GM23338 (cell line): ENCODE data around the gene PDE4D. TPM values are rescaled to one million over a fixed set of nuclear protein-coding genes. Genes with fewer than 3 reads are reported as not detected.

Experiments used
- ATAC-seq: fragments of 200-7000 bp; cut with Tn5 transposase; 3 replicates; pipeline ENCODE4 v1.9.1; 2020
- DNase-seq: peaks from one replicate; pipeline ENCODE4 v3.0.0-alpha.2; 2015; ENCODE audit warnings: low spot score
- H2AFZ ChIP-seq: fragments of 200-600 bp; sonication (generic); 2 replicates; pipeline ENCODE4 v1.8.0; 2016; ENCODE audit warnings: antibody characterized with exemption, mild to moderate bottlenecking, moderate library complexity
- H3F3A ChIP-seq: fragments of 200-600 bp; sonication (generic); replicated peaks from 2 replicates; pipeline ENCODE4 v1.8.0; 2017; ENCODE audit warnings: antibody characterized with exemption, mixed run types, low read depth
- H3K27ac ChIP-seq: fragments of 200-600 bp; sonication (generic); 2 replicates; pipeline ENCODE4 v1.6.1; 2016; ENCODE audit warnings: low read depth
- H3K27me3 ChIP-seq: fragments of 200-600 bp; sonication (generic); 2 replicates; pipeline ENCODE4 v1.8.0; 2016; ENCODE audit warnings: mild to moderate bottlenecking, mixed run types, moderate library complexity; ENCODE audit not compliant: insufficient read depth
- H3K36me3 ChIP-seq: fragments of 200-600 bp; sonication (generic); 2 replicates; pipeline ENCODE4 v1.8.0; 2016; ENCODE audit warnings: mild to moderate bottlenecking; ENCODE audit not compliant: insufficient read depth
- H3K4me1 ChIP-seq: fragments of 200-600 bp; sonication (generic); 2 replicates; pipeline ENCODE4 v1.8.0; 2016; ENCODE audit warnings: mild to moderate bottlenecking, moderate library complexity; ENCODE audit not compliant: insufficient read depth
- H3K4me2 ChIP-seq: fragments of 200-600 bp; sonication (generic); 2 replicates; pipeline ENCODE4 v1.7.1; 2017; ENCODE audit warnings: mixed run types
- H3K4me3 ChIP-seq: fragments of 200-600 bp; sonication (generic); 2 replicates; pipeline ENCODE4 v1.6.1; 2016; ENCODE audit warnings: mixed run types
- H3K79me2 ChIP-seq: fragments of 200-600 bp; sonication (generic); replicated peaks from 2 replicates; pipeline ENCODE4 v1.8.0; 2017; ENCODE audit warnings: mild to moderate bottlenecking; ENCODE audit not compliant: insufficient read depth
- H3K9me2 ChIP-seq: fragments of 200-600 bp; sonication (generic); 2 replicates; pipeline ENCODE4 v1.8.0; 2017; ENCODE audit not compliant: insufficient read depth
- H4K20me1 ChIP-seq: fragments of 200-600 bp; sonication (generic); replicated peaks from 2 replicates; pipeline ENCODE4 v1.8.0; 2017; ENCODE audit warnings: mild to moderate bottlenecking; ENCODE audit not compliant: insufficient read depth
- H3K27ac Mint-ChIP-seq: 2 replicates; pipeline ENCODE4 v1.8.0; 2020; ENCODE audit warnings: inconsistent platforms, mild to moderate bottlenecking, moderate library complexity, mixed read lengths
- H3K27me3 Mint-ChIP-seq: 3 replicates; pipeline ENCODE4 v1.8.0; 2022; ENCODE audit warnings: low read depth, mild to moderate bottlenecking, moderate library complexity, mixed read lengths, inconsistent platforms; ENCODE audit not compliant: insufficient read depth, poor library complexity
- H3K36me3 Mint-ChIP-seq: 3 replicates; pipeline ENCODE4 v1.8.0; 2021; ENCODE audit warnings: low read depth, mild to moderate bottlenecking, inconsistent platforms, moderate library complexity, mixed read lengths
- H3K4me1 Mint-ChIP-seq: 3 replicates; pipeline ENCODE4 v1.8.0; 2020; ENCODE audit warnings: mild to moderate bottlenecking, inconsistent platforms, mixed read lengths
- H3K4me3 Mint-ChIP-seq: 3 replicates; pipeline ENCODE4 v1.8.0; 2021; ENCODE audit warnings: moderate library complexity, mild to moderate bottlenecking, inconsistent platforms, mixed read lengths
- H3K9me3 Mint-ChIP-seq: 3 replicates; pipeline ENCODE4 v1.8.0; 2020; ENCODE audit warnings: moderate library complexity, mild to moderate bottlenecking, inconsistent platforms, mixed read lengths
- CREB1 ChIP-seq: fragments of 250-450 bp; sonication (Bioruptor Pico); IDR thresholded peaks from 2 replicates; pipeline ENCODE4 v1.5.0; 2020; ENCODE audit warnings: low read depth, mild to moderate bottlenecking, moderate library complexity
- ETS1 ChIP-seq: IDR thresholded peaks from 2 replicates; pipeline ENCODE4 v1.6.1; 2016; ENCODE audit warnings: antibody characterized with exemption
- EZH2 ChIP-seq: fragments of 200-600 bp; sonication (generic); IDR thresholded peaks from one replicate; pipeline ENCODE4 v1.8.0; 2017; ENCODE audit warnings: antibody characterized with exemption, mild to moderate bottlenecking, low read depth; ENCODE audit not compliant: unreplicated experiment
- EZH2phosphoT487 ChIP-seq: fragments of 200-600 bp; sonication (generic); IDR thresholded peaks from one replicate; pipeline ENCODE4 v1.8.1; 2018; ENCODE audit warnings: antibody characterized with exemption; ENCODE audit not compliant: unreplicated experiment
- JUNB ChIP-seq: IDR thresholded peaks from one replicate; pipeline ENCODE4 v1.6.1; 2016; ENCODE audit warnings: antibody characterized with exemption; ENCODE audit not compliant: unreplicated experiment
- POLR2AphosphoS5 ChIP-seq: IDR thresholded peaks from 2 replicates; pipeline ENCODE4 v1.6.1; 2016; ENCODE audit warnings: antibody characterized with exemption, low read depth
- REST ChIP-seq: IDR thresholded peaks from one replicate; pipeline ENCODE4 v1.6.1; 2018; ENCODE audit warnings: antibody characterized with exemption; ENCODE audit not compliant: unreplicated experiment
- ZNF114 ChIP-seq: fragments of 250-450 bp; sonication (Bioruptor Pico); IDR thresholded peaks from 2 replicates; pipeline ENCODE4 v1.5.0; 2020; ENCODE audit warnings: mild to moderate bottlenecking, moderate library complexity
- ZNF331 ChIP-seq: fragments of 250-450 bp; sonication (Bioruptor Pico); IDR thresholded peaks from 2 replicates; pipeline ENCODE4 v1.5.0; 2020; ENCODE audit warnings: low read depth, mild to moderate bottlenecking, moderate library complexity
- ZNF462 ChIP-seq: fragments of 250-450 bp; sonication (Bioruptor Pico); IDR thresholded peaks from 2 replicates; pipeline ENCODE4 v1.5.0; 2020; ENCODE audit warnings: mild to moderate bottlenecking, moderate library complexity
- polyA plus RNA-seq: library from polyadenylated mRNA; unstranded; fragments of >200 nt; fragmentation: Nextera tagmentation; extraction: Ambion mirVana; gene quantifications from 2 replicates; pipeline ENCODE4 v1.2.1, GENCODE V29; 2016
- total RNA-seq: library from RNA; depleted of rRNA; stranded (reverse); fragments of >200 nt; shearing (Covaris generic); gene quantifications from 2 replicates; pipeline ENCODE4 v1.2.3, GENCODE V29; 2014

The PDE4D gene
- total and polyA plus RNA-seq, 2 experiments from 2014 or later: 2.1 to 4.7 TPM

GRCh38 chr5:59500014-59500413, 393.5 kb downstream of the PDE4D start (continued):
- no peak for TF ChIP-seq POLR2AphosphoS5
- TF ChIP-seq ETS1: no peak
- TF ChIP-seq ZNF331: no peak
- TF ChIP-seq REST: no peak
- TF ChIP-seq ZNF114 (CRISPR knock-in tag): no peak
- no peak for TF ChIP-seq CREB1 (CRISPR knock-in tag)

GRCh38 chr5:59497207-59497606, 396.3 kb downstream of the PDE4D start:
- no peak for DNase-seq
- no peaks in the 10 kb centered on the region for H4K20me1 ChIP-seq
- Mint-ChIP-seq H3K9me3 (peaks cover 4% of the 10 kb centered on the region; the same call in 1 of the 3 replicates), H3K27ac (no peak overlapping the region), H3K4me3 (no peak overlapping the region), H3K4me1 (no peaks in the 10 kb centered on the region), H3K27me3 (no peaks in the 10 kb centered on the region), H3K36me3 (peaks cover 2% of the 10 kb centered on the region; the same call in 1 of the 3 replicates)
- no peak overlapping the region for H3K4me3 ChIP-seq
- H3K4me2 ChIP-seq: no peak overlapping the region
- no peaks in the 10 kb centered on the region for H3K36me3 ChIP-seq
- ATAC-seq: no peak
- no peaks in the 10 kb centered on the region for H3K9me2 ChIP-seq
- H3K27ac ChIP-seq: no peak overlapping the region
- no peak overlapping the region for H2AFZ ChIP-seq
- H3F3A ChIP-seq: no peaks in the 10 kb centered on the region
- no peaks in the 10 kb centered on the region for H3K27me3 ChIP-seq
- H3K4me1 ChIP-seq: no peaks in the 10 kb centered on the region
- no peaks in the 10 kb centered on the region for H3K79me2 ChIP-seq
- TF ChIP-seq JUNB (no peak), ZNF331 (no peak), POLR2AphosphoS5 (no peak), REST (no peak), EZH2 (no peak), ZNF462 (CRISPR knock-in tag) (no peak), EZH2phosphoT487 (no peak)
